ENCODE data around the gene CCT5.
"Not testable (repeated sequence)": the region's sequence is repeated elsewhere in the genome, so short reads cannot be mapped to it uniquely, and the experiment has no call there.

CCT5 gene

GRCh38 chr5:10278658-10279279, 28.7 kb downstream of the CCT5 start:
- DNase-seq, result no peak

GRCh38 chr5:10279328-10279727, 29.2 kb downstream of the CCT5 start:
- DNase-seq, result no peak

DNA sequence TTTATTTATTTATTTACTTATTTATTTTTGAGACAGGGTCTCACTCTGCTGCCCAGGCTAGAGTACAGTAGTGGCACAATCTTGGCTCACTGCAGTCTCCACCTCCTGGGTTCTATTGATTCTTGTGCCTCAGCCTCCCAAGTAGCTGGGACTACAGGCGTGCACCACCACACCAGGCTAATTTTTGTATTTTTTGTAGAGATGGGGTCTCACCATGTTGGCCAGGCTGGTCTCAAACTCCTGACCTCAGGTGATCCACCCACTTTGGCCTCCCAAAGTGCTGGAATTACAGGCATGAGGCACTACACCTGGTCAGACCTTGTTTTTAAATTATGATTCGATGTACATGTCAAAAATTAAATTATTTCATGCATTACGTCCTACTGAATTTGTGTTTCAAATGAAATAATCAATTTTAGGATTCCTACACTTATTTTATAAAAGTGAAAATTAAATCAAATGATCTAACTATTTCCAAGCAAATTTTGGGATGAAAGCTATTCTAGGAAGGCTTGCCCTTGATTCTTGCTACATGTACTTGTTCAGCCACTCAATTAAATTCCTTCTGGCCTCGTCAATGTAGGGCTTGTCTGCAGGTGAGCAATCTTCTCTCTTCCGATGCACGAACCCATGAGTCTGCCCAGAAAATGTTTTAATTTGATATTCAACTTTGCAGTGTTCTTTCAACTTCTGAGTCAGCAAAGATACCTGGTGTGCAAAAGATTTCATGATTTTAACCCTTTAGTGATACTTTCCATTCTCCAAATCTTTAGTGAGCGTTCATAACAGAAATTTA, 30.0 kb downstream of the CCT5 start:
- DNase-seq, result no peak

DNA sequence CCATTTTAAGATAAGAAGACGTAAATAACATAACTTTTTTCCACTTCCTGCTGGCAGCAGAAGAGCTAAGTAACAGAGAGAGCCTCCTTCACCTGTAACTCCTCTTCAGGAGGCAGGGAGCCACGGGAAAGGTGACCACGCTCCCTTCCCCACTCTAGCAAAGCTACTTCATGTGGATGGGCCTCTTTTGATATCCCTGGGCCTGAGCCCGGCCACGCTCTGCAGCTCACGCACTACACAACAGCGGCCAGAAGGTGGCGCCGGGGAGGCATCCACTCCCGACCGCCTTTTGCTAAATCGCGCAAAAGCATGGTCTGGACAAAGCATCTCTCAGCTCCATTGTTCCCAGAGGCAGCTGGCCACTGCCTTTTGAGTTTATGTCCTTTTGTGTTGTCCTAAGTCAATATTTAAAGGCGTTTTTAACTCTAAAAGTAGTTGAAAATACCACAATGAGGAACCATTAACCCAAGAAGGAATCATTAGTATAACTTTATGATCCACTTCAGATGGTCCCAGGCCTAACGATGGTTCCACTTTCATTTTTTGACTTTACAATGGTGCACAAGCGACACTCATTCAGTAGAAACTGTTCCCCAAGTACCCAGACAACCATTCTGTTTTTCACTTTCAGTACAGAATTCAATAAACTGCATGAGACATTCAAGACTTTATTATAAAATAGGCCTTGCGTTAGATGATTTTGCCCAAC, 34.0 kb downstream of the CCT5 start:
- peak; percentile 75 for DNase-seq

DNA sequence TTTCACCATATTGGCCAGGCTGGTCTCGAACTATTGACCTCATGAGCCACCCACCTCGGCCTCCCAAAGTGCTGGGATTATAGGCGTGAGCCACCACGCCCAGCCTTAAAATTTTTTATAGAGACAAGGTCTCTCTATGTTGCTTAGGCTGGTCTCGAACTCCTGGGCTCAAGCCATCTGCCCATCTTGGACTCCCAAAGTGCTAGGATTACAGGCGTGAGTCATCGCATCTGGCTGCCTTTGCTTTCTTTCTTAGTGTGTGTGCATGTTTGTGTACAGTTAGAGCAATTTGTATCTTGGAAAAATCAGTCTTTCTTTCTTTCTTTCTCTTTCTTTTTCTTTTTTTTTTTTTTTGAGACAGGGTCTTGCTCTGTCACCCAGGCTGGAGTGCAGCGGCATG, 35.3 kb downstream of the CCT5 start:
- not testable (repeated sequence) for DNase-seq

DNA sequence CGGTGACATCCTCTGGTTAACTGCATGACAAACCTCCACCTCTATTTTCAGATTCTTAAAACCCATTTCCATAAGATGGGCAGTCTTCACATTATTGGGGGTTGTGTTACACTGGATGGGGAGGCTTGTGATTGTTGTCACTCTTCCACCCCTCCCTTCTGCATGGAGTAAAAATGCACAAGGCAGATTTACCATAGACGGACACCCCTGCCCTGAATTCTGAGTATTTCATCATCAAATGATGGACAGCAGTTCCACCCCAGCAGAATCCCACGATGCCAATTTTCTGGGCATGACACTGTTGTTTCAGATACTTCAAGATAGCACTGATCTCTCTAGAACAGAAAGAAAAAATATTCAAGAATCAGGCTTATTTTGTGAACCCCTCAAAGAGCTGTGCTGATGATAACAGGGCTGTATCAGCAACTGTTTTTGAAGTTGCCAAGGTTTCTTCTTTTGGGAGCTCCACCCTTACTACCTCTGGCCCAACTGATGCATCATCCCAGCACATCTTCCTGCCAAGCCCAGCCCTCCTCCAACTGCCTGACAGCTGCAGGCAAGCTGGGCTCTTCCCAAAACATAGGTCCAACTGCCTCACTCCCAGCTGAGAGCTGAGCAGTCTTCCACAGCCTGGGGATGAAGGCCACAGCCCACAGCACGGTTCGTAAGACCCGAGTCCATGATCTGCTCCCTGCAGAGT, 36.2 kb downstream of the CCT5 start:
- no peak for DNase-seq

DNA sequence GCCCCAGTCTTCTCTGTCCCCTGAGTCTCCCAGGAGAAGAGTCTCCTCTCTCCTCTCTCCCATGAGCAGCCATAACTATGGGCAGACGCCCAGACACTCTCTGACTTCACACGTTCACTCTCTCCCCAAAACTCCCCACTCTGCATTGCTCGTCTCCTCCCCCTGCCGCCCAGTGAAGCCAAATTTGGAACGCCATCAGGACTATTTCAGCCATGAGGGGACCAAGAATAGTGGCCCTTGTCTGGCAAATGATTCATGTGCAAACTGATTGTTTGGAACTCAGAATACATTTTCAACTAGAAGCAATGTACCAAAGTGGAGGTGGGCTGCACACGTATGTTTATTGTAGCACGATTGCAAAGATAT, 36.8 kb downstream of the CCT5 start:
- DNase-seq, result no peak

- DNase-seq, result peak in 1 of 2 donors; percentile 9
Observed at GRCh38 chr5:10288592-10289219, 38.6 kb downstream of the CCT5 start.

DNA sequence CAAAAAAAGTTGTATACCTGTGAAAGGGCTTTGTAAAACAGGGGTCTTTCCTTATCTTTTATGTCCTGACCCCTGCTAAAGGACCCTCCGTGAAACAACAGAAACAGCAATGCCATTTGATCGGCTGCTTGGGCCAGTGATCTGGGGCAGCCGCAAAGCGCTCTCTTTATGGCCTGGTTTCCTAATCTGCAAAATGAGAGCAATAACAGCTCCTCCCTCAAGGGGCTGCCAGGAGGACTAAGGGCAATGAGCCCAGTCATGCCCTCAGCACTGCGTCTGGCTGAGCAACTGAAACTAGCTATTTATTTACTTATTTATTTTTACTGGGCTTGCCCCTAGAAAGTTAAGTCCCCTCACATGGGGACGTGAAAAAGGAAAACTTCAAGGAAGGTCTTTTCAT, 39.3 kb downstream of the CCT5 start:
- DNase-seq, result no peak

- DNase-seq, result no peak
Observed at GRCh38 chr5:10289991-10290390, 39.9 kb downstream of the CCT5 start.

DNA sequence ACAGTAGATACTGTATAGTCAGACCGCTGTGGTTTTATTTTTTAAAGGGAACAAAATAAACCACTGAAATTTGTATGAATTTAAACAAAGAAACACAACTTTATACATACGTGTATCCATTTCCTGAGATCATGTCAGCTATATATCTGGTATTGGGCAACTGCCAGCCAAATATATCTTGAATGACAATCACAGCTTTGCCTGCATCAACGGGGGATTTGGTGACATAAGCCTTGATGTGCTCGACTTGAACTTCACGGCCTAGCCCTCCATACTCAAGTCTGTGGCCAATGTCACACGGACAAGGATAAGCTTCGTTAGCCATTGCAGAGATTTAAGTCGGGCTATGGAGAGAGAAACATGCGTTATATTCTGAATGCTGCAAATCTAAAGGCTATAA, 40.4 kb downstream of the CCT5 start:
- no peak for DNase-seq

- DNase-seq, result no peak
Observed at GRCh38 chr5:10291692-10292339, 41.7 kb downstream of the CCT5 start.

- no peak for DNase-seq
Observed at GRCh38 chr5:10293907-10294662, 44.0 kb downstream of the CCT5 start.

DNA sequence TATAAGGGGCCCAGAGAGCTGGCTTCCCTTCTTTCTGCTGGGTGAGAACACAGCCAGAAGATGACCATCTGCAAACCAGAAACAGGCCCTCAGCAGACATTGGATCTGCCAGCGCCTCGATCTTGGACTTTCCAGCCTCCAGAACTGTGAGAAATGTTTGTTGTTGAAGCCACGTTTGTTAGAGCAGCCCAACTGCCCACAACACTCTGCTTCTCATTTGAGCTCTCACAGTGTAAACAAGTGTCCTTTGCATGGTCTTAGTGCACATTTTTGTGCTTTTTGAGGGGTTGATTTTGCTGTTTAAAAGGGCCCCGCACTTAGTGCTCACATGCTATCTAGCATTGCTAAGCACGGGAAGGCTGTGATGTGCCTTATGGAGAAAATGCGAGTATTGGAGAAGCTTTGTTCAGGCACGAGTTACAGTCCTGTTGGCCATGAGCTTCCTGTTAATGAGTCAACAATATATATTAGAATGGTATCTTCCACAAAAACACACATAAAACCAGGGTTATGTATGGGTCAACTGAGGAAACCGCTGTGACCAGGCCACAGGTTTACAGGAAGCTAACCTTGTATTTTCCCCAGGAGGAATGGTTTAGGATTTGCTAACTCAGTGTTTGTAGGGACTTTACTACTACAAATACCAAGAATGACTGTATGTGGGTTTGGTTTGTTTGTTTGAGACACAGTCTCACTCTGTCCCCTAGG, 45.7 kb downstream of the CCT5 start:
- no peak for DNase-seq

GRCh38 chr5:10297646-10298204, 47.6 kb downstream of the CCT5 start:
- DNase-seq, result no peak

DNA sequence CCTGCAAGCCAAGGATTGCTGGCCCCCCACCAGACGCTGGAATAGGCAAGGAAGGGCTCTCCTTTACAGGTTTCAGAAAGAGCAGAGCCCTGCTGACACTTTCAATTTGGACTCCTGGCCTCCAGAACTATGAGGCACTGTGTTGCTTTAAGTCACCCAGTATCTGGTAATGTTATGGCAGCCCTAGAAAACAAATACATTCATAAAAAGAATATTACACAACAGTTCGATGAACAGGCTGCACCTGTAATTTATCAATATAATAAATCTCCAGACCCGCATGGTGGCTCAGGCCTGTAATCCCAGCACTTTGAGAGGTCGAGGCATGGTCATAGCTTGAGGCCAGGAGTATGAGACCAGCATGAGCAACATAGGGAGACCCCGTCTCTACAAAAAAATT, 50.2 kb downstream of the CCT5 start:
- DNase-seq, result no peak

DNA sequence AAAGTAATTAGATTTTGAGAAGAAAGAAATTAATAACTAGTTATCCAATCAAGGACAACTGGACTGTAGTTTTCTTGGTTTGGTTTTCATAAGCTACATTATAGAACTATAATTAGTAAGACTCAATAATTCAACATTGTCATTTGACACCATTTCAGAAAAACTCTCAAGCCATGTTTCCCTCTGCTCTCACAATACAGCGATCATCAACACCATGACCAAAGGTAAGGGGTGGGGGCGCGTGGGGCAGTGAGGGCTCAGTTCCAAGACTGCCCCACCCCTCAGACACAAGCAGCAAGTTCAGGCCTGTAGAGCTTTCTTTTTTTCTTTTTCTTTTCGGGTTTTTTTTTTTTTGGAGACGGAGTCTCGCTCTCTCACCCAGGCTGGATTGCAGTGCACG, 51.2 kb downstream of the CCT5 start:
- no peak for DNase-seq

DNA sequence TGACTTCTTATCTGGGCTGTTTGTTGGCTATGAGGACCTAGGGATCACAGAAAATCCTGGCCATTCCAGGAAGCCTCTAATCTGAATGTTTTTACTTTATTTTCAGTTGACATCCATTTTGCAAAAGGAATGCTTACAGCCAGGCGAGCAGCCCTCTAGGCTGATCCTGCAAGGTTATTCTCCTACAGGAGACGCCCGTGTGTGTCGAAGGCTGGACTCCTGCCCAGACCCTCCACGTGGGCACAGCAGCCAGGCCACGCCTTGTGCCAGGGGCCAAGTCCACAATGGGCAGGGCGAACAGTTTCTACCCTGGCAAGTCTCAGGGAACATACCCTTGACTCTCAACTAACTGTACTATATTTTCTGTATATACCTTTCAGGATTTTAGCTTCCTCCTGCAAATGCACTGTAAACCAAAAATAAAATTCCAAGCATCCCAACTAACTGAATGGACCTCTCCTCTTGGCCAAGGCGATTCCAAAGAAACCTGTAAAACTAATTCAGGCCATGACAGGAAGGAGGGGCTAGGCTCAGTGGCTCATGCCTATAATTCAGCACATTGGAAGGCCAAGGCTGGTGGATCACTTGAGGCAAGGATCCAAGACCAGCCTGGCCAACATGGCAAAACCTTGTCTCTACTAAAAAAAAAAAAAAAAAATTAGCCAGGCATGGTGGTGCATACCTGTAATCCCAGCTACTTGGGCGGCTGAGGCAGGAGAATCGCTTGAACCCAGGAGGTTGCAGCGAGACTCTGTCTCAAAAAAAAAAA, 51.9 kb downstream of the CCT5 start:
- no peak for DNase-seq

GRCh38 chr5:10303201-10303600, 53.1 kb downstream of the CCT5 start:
- DNase-seq, result no peak

DNA sequence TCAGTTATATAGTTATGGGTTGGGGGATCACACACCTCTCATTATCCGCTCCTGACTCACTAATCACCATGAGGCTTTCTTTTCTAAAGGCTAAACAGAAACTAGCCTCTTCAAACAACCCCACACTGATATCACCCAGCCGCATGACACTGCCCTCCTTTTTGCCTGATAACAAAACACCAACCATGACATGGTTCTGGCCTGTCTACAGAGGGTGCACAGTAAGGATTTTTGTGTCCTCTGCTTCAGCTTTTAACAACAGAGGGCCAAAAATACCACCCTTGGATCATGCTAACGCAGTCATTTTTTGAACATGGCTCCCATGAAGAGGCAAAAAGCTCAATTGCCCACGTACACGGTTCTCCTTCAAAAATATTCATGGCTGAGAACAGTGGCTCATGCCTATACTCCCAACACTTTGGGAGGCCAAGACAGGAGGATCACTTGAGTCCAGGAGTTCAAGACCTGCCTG, 53.7 kb downstream of the CCT5 start:
- no peak for DNase-seq

Measured in CD4-positive, alpha-beta T cell treated with Interleukin-4 for 1 hour (primary cell).